AG04450 (cell line): ENCODE measurements around the gene SELPLG. TPM values are rescaled to one million over a fixed set of nuclear protein-coding genes. Genes with fewer than 3 reads are reported as not detected.

Experiments
- CTCF ChIA-PET: fragments of 300-600, 350-600 bp; formaldehyde crosslinking; extraction: SDS; loops from one replicate; lab custom pipeline; 2022; ENCODE audit warnings: antibody characterized with exemption, inconsistent platforms; lab: Charles Lee
- POLR2A ChIA-PET: fragments of 350-600 bp; formaldehyde crosslinking; extraction: SDS; loops from one replicate; lab custom pipeline; 2021; ENCODE audit warnings: antibody characterized with exemption, inconsistent platforms; lab: Yijun Ruan, JAX
- DNase-seq: peaks from one replicate; pipeline ENCODE4 v3.0.0-alpha.2; 2011; ENCODE audit warnings: low read depth, low spot score
- H3K27ac ChIP-seq: one replicate; pipeline ENCODE4 v1.5.1; 2012; ENCODE audit warnings: low read depth, low read length, control low read depth
- H3K27me3 ChIP-seq: one replicate; pipeline ENCODE4 v1.6.0; 2012; ENCODE audit warnings: low read length; ENCODE audit not compliant: control insufficient read depth, insufficient read depth
- H3K4me3 ChIP-seq: 2 replicates; pipeline ENCODE4 v1.5.1; 2011; ENCODE audit warnings: mild to moderate bottlenecking, low read depth, low read length, control low read depth
- H3K9me3 ChIP-seq: 2 replicates; pipeline ENCODE4 v1.5.1; 2012; ENCODE audit warnings: low read length; ENCODE audit not compliant: control insufficient read depth, insufficient read depth
- CTCF ChIP-seq: IDR thresholded peaks from 2 replicates; pipeline ENCODE4 v1.5.1; 2011; ENCODE audit warnings: low read depth, low read length, control low read depth, inconsistent platforms
- polyA plus RNA-seq: library from polyadenylated mRNA; depleted of rRNA; stranded (reverse); fragments of >200 nt; gene quantifications from 2 replicates; pipeline ENCODE4 v1.2.3, GENCODE V29; 2011

The SELPLG gene
- polyA plus RNA-seq, 1 experiment: 6.1 TPM

GRCh38 chr12:108599541-108599940, 34.2 kb downstream of the SELPLG start:
- POLR2A ChIA-PET: interaction anchor here (1.2 kb wide), 1 partner anchor 16 kb away, joined by 3 read pairs; no protein-coding TSS in a partner anchor
- Histone ChIP-seq H3K27ac (no peak overlapping the region), H3K27me3 (no peaks in the 10 kb centered on the region), H3K4me3 (no peak overlapping the region), H3K9me3 (no peaks in the 10 kb centered on the region)
- no peak for TF ChIP-seq CTCF
- no peak for DNase-seq
- CTCF ChIA-PET: no interaction called here

GRCh38 chr12:108598553-108599250, 35.0 kb downstream of the SELPLG start:
- no peak for TF ChIP-seq CTCF
- Histone ChIP-seq H3K4me3 (peak overlapping the region; percentile 75), H3K27me3 (no peaks in the 10 kb centered on the region), H3K27ac (peak overlapping the region; percentile 47), H3K9me3 (no peaks in the 10 kb centered on the region)
- POLR2A ChIA-PET: interaction anchor here (0.5 to 1.8 kb wide), 5 partner anchors 9 to 204 kb away, joined by 3 to 9 read pairs (median 3); no protein-coding TSS in a partner anchor
- DNase-seq: no peak
- CTCF ChIA-PET: interaction anchor here (1.0 to 1.5 kb wide), 3 partner anchors 20 to 47 kb away, joined by 4 to 7 read pairs (median 4); no protein-coding TSS in a partner anchor

GRCh38 chr12:108597559-108598471, 35.9 kb downstream of the SELPLG start, which contains the start of gene TMEM119:
Gene TMEM119 (minus strand): TSS chr12:108598084. CDS start chr12:108592383, 5,701 bp downstream.
- ChIA-PET POLR2A (interaction anchor here (0.6 to 1.8 kb wide), 6 partner anchors 8 to 207 kb away, joined by 3 to 9 read pairs (median 3); no protein-coding TSS in a partner anchor), CTCF (interaction anchor here (1.0 to 1.5 kb wide), 3 partner anchors 21 to 48 kb away, joined by 4 to 7 read pairs (median 4); no protein-coding TSS in a partner anchor)
- H3K27me3 ChIP-seq: no peaks in the 10 kb centered on the region
- no peak for TF ChIP-seq CTCF
- no peak for DNase-seq
- peak within 1 kb of the TSS; percentile 75 for H3K4me3 ChIP-seq
- peak within 1 kb of the TSS; percentile 47 for H3K27ac ChIP-seq
- no peaks in the 10 kb centered on the region for H3K9me3 ChIP-seq

GRCh38 chr12:108596854-108597558, 36.7 kb downstream of the SELPLG start:
- DNase-seq: no peak
- H3K4me3 ChIP-seq: peak overlapping the region; percentile 75
- ChIA-PET POLR2A (no interaction called here), CTCF (no interaction called here)
- no peaks in the 10 kb centered on the region; the same call in 1 of the 2 replicates for H3K9me3 ChIP-seq
- H3K27ac ChIP-seq: no peak overlapping the region
- no peaks in the 10 kb centered on the region for H3K27me3 ChIP-seq
- TF ChIP-seq CTCF: no peak
